ENCODE data around the gene ERC2.

Gene ERC2

DNA sequence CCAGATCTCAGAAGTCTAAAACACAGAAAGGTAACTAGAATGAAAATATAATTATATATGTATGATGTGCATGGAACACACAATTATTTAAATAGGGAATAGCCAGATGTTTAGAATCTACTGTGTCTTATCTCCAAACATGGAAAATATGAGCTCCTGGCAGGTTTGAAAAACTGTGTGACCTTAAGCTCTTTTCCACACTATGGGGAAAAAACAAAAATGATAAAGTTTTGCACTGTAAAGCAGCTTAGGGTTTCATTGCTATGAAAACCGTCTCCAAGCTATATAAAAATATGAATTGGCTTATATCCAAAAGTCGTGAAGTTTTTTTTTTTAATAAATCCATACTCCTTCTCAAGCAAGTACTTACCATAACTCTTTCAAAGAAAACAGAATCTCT, 159.8 kb downstream of the ERC2 start:
- H3K4me3 ChIP-seq (ENCODE audit: low read depth, low read length), result no peak overlapping the region
- no peak for TF ChIP-seq CTCF (IDR thresholded peaks at IDR 0.05; ENCODE audit: low read depth, low read length)
- no peaks in the 10 kb centered on the region for H3K36me3 ChIP-seq
- DNase-seq, result no peak
- H3K9me3 ChIP-seq (ENCODE audit: severe bottlenecking), result no peaks in the 10 kb centered on the region
- no peak overlapping the region for H3K27ac ChIP-seq
- no peaks in the 10 kb centered on the region for H3K27me3 ChIP-seq (ENCODE audit: insufficient read depth, low read depth, severe bottlenecking)

DNA sequence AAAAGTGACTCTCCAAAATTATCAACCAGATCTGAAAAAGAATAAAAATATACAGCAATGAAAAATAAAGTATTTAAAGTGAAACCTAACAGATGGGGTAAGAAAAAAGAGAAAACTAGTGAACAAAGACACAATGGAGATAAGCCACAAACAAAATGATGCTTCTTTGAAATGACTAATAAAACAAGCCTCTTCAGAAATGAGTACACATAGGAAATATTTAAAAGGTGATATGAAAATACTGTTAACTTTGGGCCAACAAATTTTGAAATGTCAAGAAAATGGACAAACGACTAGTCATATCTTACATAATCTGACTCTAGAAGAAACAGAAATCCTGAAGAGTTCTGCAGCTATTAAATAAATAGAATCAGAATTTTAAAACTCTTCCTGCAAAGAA, 164.2 kb downstream of the ERC2 start:
- Histone ChIP-seq H3K36me3 (no peaks in the 10 kb centered on the region), H3K4me3 (ENCODE audit: low read depth, low read length) (no peak overlapping the region), H3K9me3 (ENCODE audit: severe bottlenecking) (no peaks in the 10 kb centered on the region), H3K27me3 (ENCODE audit: insufficient read depth, low read depth, severe bottlenecking) (no peaks in the 10 kb centered on the region), H3K27ac (no peak overlapping the region)
- no peak for DNase-seq
- TF ChIP-seq CTCF (IDR thresholded peaks at IDR 0.05; ENCODE audit: low read depth, low read length), result no peak

GRCh38 chr3:56303487-56303886, 164.8 kb downstream of the ERC2 start:
- Histone ChIP-seq H3K27me3 (ENCODE audit: insufficient read depth, low read depth, severe bottlenecking) (no peaks in the 10 kb centered on the region), H3K27ac (no peak overlapping the region), H3K36me3 (no peaks in the 10 kb centered on the region), H3K9me3 (ENCODE audit: severe bottlenecking) (no peaks in the 10 kb centered on the region), H3K4me3 (ENCODE audit: low read depth, low read length) (no peak overlapping the region)
- peak; percentile 59 for DNase-seq
- peak; percentile 75 for TF ChIP-seq CTCF (IDR thresholded peaks at IDR 0.05; ENCODE audit: low read depth, low read length)

GRCh38 chr3:56302417-56302816, 165.8 kb downstream of the ERC2 start:
- H3K27ac ChIP-seq, result no peak overlapping the region
- no peaks in the 10 kb centered on the region for H3K27me3 ChIP-seq (ENCODE audit: insufficient read depth, low read depth, severe bottlenecking)
- H3K9me3 ChIP-seq (ENCODE audit: severe bottlenecking), result no peaks in the 10 kb centered on the region
- no peak for DNase-seq
- peak; percentile 38; the same call in 1 of the 2 replicates for TF ChIP-seq CTCF (IDR thresholded peaks at IDR 0.05; ENCODE audit: low read depth, low read length)
- H3K36me3 ChIP-seq, result no peaks in the 10 kb centered on the region
- no peak overlapping the region for H3K4me3 ChIP-seq (ENCODE audit: low read depth, low read length)

- no peak overlapping the region for H3K4me3 ChIP-seq (ENCODE audit: low read depth, low read length)
- no peaks in the 10 kb centered on the region for H3K9me3 ChIP-seq (ENCODE audit: severe bottlenecking)
- no peak for TF ChIP-seq CTCF (IDR thresholded peaks at IDR 0.05; ENCODE audit: low read depth, low read length)
- no peaks in the 10 kb centered on the region for H3K36me3 ChIP-seq
- DNase-seq, result no peak
- H3K27me3 ChIP-seq (ENCODE audit: insufficient read depth, low read depth, severe bottlenecking), result no peaks in the 10 kb centered on the region
- no peak overlapping the region for H3K27ac ChIP-seq
Measured at GRCh38 chr3:56297281-56297840, 170.9 kb downstream of the ERC2 start.

DNA sequence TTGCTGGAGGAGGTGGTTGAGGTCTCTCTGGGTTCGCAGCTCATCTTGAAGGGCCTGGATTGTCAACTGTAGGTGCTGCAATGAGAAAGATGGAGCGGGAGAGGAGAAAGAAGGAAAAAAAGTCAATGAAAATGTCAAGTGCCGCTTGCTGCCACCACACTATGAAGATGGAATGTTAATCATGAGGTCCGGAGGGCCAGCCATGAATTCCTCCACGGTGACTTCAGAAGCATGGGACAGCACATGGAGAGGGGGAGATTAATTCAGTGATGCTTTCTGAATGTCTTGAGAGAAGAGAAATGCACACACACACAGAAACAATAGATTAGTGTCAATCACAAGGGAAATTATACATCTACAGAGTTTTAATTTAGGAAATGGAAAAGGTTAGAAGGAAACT, 171.9 kb downstream of the ERC2 start:
- no peaks in the 10 kb centered on the region for H3K36me3 ChIP-seq
- H3K4me3 ChIP-seq (ENCODE audit: low read depth, low read length), result no peak overlapping the region
- no peaks in the 10 kb centered on the region for H3K27me3 ChIP-seq (ENCODE audit: insufficient read depth, low read depth, severe bottlenecking)
- H3K9me3 ChIP-seq (ENCODE audit: severe bottlenecking), result no peaks in the 10 kb centered on the region
- no peak overlapping the region for H3K27ac ChIP-seq
- TF ChIP-seq CTCF (IDR thresholded peaks at IDR 0.05; ENCODE audit: low read depth, low read length), result no peak
- DNase-seq, result no peak

Measured in WERI-Rb-1 (cell line).